LNCaP clone FGC (cell line): ENCODE measurements around the gene TRMT1.
A peak's percentile ranks its signal among the peaks of the same experiment; 100 is the strongest.

Experiments
- DNase-seq: peaks from one replicate; pipeline ENCODE4 v3.0.0-alpha.2; 2011; ENCODE audit warnings: low read depth
- H3K4me3 ChIP-seq: 2 replicates; pipeline ENCODE4 v1.5.1; 2011; ENCODE audit warnings: mild to moderate bottlenecking, low read depth, low read length, control low read depth
- TF ChIP-seq, protein P1 (sequence below): IDR thresholded peaks from 2 replicates; pipeline ENCODE4 v1.5.1; 2012; ENCODE audit warnings: mild to moderate bottlenecking; ENCODE audit not compliant: control insufficient read depth, insufficient read depth; ENCODE audit errors: extremely low read depth

The TRMT1 gene

DNA sequence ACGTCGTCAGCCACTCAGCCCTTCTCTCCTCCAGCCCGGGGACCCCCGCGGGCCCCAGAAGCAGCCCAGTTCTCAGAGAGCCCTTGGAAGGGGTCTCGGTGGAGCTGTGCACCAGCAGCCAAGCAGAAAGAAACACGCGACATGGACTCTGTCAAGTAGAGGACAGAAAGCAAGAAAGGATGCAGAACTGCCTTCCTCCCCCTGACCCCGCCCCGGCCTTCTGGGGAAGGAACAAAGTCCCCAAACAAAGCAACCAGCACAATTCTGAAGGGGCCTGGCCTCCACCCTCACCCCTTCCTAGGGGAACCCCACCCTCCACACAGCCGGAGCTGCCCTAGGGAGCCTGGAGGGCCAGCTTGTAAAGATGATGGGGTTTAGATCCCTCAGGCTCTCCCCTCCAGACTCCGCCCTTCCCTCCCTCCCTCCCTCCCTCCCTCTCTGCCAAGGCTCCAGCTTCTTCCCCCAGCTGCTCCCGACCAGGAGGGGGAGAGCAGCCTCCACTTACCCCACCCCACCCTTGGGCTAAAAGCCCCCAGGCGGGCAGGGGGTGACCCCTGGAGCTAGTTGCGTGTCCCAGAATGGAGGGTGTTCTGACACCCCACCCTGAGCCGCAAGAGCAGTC, 21.7 kb downstream of the TRMT1 start:
- H3K4me3 ChIP-seq = no peak overlapping the region

DNA sequence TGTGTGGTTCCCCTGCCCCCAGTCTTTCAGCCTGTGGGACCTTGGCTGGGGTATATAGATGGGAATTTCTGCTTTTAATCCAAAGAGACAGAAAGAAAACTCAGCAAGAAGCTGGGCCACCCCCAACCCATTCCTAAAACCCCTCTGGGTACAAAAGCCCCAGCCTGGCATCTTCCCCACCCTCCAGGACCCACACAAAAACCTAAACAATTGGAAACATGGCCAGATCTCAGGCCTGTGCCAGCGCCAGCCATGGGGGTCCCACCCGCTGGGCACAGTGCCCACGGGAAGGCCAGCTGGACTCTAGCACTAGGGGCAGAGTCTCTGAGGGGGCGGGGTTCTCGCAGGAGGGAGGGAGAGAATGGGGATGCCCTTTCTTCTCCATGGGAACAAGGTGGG, 22.4 kb downstream of the TRMT1 start:
- TF ChIP-seq, protein P1, sequence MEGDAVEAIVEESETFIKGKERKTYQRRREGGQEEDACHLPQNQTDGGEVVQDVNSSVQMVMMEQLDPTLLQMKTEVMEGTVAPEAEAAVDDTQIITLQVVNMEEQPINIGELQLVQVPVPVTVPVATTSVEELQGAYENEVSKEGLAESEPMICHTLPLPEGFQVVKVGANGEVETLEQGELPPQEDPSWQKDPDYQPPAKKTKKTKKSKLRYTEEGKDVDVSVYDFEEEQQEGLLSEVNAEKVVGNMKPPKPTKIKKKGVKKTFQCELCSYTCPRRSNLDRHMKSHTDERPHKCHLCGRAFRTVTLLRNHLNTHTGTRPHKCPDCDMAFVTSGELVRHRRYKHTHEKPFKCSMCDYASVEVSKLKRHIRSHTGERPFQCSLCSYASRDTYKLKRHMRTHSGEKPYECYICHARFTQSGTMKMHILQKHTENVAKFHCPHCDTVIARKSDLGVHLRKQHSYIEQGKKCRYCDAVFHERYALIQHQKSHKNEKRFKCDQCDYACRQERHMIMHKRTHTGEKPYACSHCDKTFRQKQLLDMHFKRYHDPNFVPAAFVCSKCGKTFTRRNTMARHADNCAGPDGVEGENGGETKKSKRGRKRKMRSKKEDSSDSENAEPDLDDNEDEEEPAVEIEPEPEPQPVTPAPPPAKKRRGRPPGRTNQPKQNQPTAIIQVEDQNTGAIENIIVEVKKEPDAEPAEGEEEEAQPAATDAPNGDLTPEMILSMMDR = no peak
- no peak overlapping the region for H3K4me3 ChIP-seq
- no peak for DNase-seq

More for the DNA sequence above, 21.7 kb downstream of the TRMT1 start:
- no peak for DNase-seq
- TF ChIP-seq, protein P1 = no peak

DNA sequence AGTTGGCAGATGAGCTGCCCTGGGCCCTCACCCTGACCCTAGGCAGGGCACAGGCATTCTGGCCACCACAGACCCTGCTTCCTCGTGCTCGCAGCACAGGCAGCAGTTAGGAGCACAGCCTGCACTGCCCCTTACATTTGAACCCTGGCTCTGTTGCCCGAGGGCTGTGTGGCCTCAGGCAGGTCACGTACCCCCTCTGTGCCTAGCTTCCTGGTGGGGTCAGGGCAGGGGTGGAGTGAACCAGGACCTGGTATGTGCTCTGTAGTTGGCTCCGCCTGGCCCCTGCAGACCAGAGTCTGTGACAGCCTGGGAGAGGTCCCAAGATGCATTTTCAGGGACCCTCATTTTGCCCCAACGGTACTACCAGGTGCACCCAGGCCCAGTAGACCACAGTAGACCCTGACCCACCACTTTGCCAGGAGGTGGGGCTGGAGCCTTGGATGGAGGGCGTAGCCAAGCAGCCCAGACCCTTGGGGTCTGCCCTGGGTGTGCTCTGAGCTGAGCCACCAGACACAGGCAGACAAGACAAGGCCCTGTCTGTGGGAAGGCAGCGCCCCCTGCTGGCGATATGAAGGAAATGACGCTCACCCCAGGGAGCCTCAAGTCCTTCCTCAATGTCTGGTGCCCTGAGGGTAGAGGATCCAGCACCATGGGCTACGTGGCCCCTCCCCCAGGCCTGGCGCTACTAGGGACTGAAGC, 23.0 kb downstream of the TRMT1 start:
- DNase-seq = peak; percentile 41
- no peak overlapping the region for H3K4me3 ChIP-seq
- TF ChIP-seq, protein P1 = peak; percentile 94

DNA sequence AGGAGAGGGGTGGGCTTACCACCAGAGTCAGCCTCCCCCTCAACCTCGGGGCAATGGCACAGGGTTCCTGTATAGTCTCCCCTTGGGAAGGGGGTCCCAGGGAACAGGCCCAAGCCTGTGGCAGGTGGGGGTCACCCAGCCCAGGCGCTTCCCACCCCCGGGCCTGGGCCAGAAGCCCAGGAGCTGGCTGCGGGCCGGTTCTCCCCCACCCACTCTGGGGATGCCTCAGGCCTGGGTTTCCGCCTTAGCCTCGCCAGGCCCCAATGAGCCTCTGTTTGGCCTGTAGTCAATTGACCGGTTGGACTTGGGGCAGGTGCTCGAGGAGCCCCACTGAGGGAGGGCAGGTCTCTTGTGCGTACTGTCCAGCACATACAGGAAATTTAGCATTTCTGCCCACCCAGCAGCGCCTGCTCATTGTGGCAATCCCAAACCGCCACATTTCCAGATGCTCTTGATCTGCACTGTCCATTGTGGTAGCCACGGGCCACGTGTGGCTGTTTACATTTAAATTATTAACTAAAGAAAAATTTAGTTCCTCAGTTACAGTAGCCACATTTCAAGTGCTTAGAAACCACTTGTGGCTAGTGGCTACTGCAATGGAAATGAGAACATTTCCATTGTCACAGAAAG, 23.8 kb downstream of the TRMT1 start:
- TF ChIP-seq, protein P1 = no peak
- H3K4me3 ChIP-seq = no peak overlapping the region
- no peak for DNase-seq

DNA sequence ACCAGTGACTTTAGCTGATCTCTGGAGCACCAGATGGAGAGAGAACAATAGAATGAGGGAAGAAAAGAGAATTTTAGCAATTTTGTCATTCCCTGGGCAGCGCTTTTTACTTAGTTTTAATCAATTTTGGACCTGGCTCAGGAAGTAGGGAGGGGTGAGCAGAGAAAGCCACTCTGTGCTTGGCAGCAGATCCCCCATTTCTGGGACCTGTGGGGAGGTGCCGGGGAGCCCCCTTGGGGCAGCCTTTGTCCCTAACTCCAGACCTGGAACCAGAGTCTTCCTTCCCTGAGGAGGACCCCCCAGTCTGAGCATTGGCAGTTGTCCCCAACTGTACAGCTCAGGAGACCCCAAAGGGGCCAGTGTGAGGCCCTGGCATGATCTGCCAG, 24.4 kb downstream of the TRMT1 start:
- no peak overlapping the region for H3K4me3 ChIP-seq
- TF ChIP-seq, protein P1 = no peak
- DNase-seq = no peak

DNA sequence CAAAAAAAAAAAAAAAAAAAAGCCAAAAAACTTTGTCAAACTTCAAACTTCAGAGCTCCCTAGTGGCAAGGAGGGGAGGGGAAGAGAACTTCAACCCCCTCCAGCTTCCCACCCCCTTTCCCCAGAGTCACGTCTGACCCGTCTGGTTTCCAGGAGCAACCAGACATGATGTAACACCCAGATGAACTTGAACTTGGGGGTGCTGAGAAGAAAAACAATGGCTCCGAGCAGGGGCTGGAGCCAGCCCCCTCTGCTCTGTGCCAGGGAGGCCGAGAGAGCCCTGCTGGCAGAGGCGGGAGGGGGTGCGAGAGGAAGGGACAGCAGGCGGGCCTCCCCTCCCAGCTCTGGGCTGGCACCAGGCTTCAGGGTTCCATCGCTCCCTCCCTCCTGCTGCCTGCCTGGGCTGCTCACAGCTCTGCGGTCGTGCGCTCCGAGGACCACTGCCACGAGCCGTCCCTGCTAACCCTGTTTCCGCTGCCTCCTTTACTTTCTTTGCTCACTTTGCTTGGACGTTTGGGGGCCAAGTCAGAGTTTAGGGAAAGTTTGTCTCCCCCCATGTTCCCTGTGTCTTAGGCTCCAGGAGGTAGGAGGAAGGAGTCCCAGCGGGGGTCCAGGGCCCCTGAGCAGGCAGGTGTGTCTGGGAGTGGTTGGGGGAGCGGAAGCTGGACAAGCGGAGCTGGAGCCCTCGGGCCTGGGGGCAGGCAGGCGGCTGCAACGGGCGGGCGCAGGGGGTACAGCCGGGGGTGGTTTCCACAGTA, 25.0 kb downstream of the TRMT1 start:
- no peak for DNase-seq
- TF ChIP-seq, protein P1 = no peak
- no peak overlapping the region for H3K4me3 ChIP-seq
